Cortex of kidney (tissue), 1 donor: ENCODE results near the gene POLR3E.

Experiments
- DNase-seq: peaks from one replicate; lab custom pipeline; 2025; lab: John Stamatoyannopoulos, UW

POLR3E gene

DNA sequence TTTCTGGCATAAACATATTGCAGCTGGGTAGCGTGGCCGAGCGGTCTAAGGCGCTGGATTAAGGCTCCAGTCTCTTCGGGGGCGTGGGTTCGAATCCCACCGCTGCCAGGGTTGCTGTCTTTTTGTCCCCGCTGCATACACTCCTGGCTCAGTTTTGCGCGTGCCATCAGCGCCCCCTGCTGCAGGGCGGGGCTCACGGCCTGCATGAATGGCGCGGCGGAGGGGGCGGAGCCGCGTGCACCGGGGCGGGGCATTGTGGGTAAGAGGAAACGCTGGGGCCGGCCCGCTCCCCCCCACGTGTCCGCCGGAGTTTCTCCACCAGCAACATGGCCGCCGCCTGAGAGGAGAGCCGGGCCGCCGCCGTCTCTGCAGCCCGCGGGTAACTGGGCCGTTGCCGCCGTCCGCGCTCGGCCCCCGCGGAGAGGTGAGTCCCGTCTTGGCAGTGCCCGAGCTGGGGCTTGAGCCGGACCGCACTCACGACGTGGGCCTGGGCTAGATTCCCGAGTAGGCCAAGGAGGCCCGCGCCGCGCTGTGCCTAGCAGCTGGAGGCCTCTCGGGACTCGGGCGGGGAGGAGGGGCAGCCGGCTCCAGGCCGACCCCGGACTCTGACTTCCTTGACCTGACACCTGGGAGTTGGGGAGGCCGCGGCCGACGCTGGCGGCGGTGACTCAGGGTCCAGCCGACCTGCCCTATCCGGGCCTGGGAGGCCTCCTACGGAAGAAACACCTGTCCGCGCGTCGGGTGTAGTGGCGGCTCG, at the start of gene POLR3E:
TSS of gene POLR3E (plus strand) at position 296 of the 757 bp plus-strand sequence. CDS start 5,560 bp downstream, outside the sequence.
- peak; percentile 75 for DNase-seq

GRCh38 chr16:22250522-22250921, 46.7 kb upstream of the POLR3E start:
- DNase-seq: no peak

DNA sequence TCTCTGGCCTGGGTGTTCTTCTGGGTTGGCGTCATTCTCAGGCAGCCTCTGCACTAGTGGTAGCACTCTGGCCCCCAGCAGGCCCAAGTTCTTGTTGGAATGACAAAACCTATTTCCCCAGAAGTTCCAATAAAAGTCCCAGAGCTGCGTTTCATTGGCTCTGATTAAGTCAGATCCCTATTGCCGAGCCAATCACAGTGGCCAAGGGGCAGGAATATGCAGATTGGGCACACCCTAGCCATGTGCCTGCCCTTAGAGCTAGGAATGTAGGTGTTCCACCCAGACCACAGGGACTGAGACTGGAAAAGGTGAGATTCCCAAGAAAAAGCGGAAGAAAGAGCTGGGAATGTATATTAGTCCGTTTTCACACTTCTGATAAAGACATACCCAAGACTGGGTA, 44.9 kb upstream of the POLR3E start:
- no peak for DNase-seq

DNA sequence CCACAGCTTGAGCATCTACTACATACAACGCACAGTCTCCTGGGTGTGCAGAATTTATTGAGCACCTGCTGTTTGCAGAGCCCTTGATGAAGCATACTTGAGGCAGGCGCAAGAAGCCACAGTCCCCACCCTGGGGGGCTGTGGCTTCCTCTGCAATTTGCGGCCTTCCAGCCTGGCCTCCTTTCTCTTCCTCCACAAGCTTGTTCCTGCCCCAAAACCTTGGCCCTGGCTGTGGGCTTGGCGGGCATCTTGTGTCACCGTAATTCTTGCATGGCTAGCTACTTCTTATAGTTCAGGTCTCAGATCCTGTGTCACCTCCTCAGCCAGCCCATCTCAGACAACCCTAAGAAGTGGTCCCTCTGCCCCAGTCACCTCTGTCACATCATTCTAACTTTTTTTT, 43.9 kb upstream of the POLR3E start:
- no peak for DNase-seq

GRCh38 chr16:22255335-22255734, 41.9 kb upstream of the POLR3E start:
- no peak for DNase-seq

- no peak for DNase-seq
Observed at GRCh38 chr16:22257440-22257839, 39.8 kb upstream of the POLR3E start.

DNA sequence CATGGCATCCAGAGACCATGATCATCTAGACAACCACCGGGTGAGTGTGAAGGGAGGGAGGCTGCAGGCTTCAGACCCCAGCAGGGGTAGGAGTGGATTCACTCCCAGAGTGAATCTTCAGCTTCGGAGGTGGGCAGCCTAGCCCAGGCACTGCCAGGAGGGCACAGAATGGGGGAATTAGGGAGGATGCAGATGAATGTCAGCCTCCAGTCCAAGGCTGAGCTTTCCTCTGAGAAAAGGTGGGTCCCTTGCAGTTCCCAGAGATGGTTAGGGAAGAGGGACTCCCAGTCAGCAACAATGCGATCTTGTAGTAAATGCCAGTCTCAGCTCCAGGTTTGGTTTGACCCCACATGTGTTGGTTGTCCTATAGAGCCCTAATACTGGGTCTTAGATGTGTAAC, 36.7 kb upstream of the POLR3E start:
- DNase-seq: no peak

- DNase-seq: no peak
Observed at GRCh38 chr16:22262460-22262859, 34.7 kb upstream of the POLR3E start.

- DNase-seq: no peak
Observed at GRCh38 chr16:22264786-22265185, 32.4 kb upstream of the POLR3E start.

- no peak for DNase-seq
Observed at GRCh38 chr16:22265351-22265750, 31.9 kb upstream of the POLR3E start.

GRCh38 chr16:22266546-22266945, 30.7 kb upstream of the POLR3E start:
- DNase-seq: no peak

- DNase-seq: no peak
Observed at GRCh38 chr16:22267764-22268163, 29.4 kb upstream of the POLR3E start.

DNA sequence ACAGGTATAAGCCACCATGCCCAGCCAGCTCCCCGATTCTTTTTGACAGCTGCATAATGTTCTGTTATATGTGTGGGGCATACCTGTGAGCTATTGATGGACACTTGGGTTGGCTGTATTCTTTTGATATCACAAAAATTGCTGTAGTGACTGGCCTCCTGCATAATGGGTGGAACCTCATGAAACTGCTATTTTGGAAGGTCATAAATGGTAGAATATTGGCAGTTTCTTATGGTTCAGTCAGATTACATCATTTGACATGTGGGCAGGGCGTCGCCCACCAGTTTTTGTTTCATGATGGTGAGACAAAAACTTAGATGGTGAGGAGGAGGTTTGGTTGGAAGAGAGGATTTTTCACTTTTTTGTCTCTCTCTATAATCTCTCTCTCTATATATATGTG, 26.7 kb upstream of the POLR3E start:
- DNase-seq: no peak

GRCh38 chr16:22272870-22273650, 24.1 kb upstream of the POLR3E start:
- no peak for DNase-seq

DNA sequence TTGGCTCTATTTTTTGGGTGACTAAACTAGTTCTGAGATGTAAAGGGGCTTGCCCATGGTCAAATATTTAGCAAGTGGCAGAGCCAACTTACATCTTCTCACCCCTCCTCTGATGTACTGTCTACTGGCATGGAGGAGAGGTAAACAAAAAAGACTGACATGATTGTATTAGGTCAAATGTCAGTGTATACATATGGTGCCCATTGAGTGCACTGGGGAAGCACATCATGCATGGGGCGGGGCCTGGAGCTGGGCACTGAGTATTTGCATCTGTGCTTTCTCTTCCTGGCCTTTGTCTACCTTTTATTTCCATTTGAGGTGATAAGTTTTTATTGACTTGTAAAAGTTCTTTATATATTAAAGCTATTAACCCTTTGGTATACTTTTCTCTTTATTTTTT, 22.3 kb upstream of the POLR3E start:
- no peak for DNase-seq

- no peak for DNase-seq
Observed at GRCh38 chr16:22278441-22279230, 18.6 kb upstream of the POLR3E start.

DNA sequence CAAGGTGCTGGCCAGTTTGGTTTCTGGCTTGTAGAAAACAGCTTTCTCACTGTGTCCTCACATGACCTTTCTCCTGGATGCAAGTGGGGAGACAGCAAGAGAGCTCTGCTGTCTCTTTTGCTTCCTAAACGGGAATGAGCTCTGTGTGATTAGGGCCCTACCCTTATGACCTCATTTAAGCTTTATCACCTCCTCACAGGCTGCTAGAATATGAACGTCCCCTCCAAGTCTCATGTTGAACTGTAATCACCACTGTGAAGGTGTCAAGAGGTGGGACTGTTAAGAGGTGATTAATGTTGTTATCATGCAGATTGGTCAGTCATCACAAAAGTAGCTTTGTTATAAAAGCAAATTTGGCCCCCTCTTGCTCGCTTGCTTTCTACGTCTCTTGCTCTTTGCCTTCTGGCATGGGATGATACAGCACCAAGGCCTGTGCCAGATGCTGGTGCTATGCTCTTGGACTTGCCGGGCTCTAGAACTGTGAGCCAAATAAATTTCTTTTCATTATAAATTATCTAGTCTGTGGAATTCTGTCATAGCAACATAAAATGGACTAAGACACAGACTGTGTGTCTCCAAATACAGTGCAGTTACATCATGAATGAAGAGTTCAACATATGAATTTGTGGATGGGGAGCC, 14.8 kb upstream of the POLR3E start:
- no peak for DNase-seq

GRCh38 chr16:22284637-22285036, 12.6 kb upstream of the POLR3E start:
- no peak for DNase-seq

DNA sequence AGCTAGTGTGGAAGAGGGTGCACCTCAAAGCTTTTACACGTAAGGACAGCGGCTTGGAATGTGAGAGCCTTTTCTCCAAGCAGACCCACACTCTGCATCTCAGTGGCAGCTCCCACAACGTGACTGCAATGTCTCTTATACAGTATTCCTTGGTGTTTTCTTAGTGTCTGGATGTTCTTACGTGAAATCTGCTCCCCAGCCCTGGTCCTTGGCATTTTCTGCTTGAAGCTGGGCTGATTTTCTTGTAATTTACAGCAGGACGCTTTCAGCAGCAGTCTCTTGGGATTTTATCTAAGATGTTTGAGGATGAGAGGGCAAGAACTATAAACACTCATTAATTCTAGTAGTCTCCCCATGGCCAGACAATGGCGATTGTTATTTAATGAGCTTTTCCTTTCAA, 12.1 kb upstream of the POLR3E start:
- DNase-seq: no peak

- DNase-seq: no peak
Observed at GRCh38 chr16:22291020-22291419, 6.2 kb upstream of the POLR3E start.

DNA sequence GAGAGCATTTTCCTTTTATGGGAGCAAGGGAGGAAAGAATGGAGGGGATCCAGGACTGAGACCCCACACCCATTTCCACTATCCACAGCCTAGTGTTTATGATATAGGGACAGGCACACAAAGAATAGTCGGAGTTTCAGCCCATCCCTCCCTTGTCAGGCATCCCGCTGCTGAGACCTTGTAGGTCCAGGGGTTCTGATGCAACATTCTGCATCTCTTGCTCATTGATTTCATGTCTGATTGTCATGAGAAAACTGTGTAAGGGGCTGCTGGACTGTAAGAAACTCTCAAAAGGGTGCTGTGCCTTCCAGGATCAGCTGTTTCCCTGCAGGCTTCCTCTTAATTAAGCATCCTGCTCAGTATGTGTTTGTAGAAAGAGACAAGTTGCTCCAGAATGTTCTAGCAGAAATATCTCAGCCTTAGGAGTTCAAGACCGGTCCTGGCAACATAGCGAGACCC, 5.3 kb upstream of the POLR3E start:
- DNase-seq: no peak

- DNase-seq: no peak
Observed at GRCh38 chr16:22292320-22292719, 4.9 kb upstream of the POLR3E start.
